H9 (cell line): ENCODE results near the gene EGLN3. TPM values are rescaled to one million over a fixed set of nuclear protein-coding genes. Genes with fewer than 3 reads are reported as not detected.
A peak's percentile ranks its signal among the peaks of the same experiment; 100 is the strongest.

Experiments used
- DNase-seq: peaks from one replicate; pipeline ENCODE4 v3.0.0-alpha.2; 2017
- H2AFZ ChIP-seq: one replicate; pipeline ENCODE4 v1.6.1; 2013; ENCODE audit warnings: mild to moderate bottlenecking, low read length, control low read depth, moderate library complexity
- H2AK5ac ChIP-seq: 2 replicates; pipeline ENCODE4 v1.6.1; 2013; ENCODE audit warnings: low read length, control low read depth, mixed read lengths; ENCODE audit not compliant: insufficient read length
- H2BK120ac ChIP-seq: one replicate; pipeline ENCODE4 v1.6.1; 2013; ENCODE audit warnings: low read depth, mild to moderate bottlenecking, low read length, control low read depth, inconsistent platforms; ENCODE audit not compliant: poor library complexity, severe bottlenecking
- H2BK12ac ChIP-seq: 2 replicates; pipeline ENCODE4 v1.6.1; 2013; ENCODE audit warnings: low read length, control low read depth, mixed read lengths, low read depth; ENCODE audit not compliant: insufficient read length
- H2BK15ac ChIP-seq: 2 replicates; pipeline ENCODE4 v1.6.1; 2013; ENCODE audit warnings: low read depth, low read length, control low read depth
- H2BK20ac ChIP-seq: one replicate; pipeline ENCODE4 v1.6.1; 2013; ENCODE audit warnings: low read depth, mild to moderate bottlenecking, low read length, control low read depth, inconsistent platforms; ENCODE audit not compliant: poor library complexity, severe bottlenecking
- H2BK5ac ChIP-seq: 2 replicates; pipeline ENCODE4 v1.6.1; 2013; ENCODE audit warnings: low read length, control low read depth, mixed read lengths; ENCODE audit not compliant: insufficient read length
- H3K14ac ChIP-seq: 2 replicates; pipeline ENCODE4 v1.6.1; 2013; ENCODE audit warnings: low read length, control low read depth; ENCODE audit not compliant: insufficient read depth
- H3K18ac ChIP-seq: 2 replicates; pipeline ENCODE4 v1.6.1; 2013; ENCODE audit warnings: low read depth, mild to moderate bottlenecking, mixed read lengths, low read length, control low read depth; ENCODE audit not compliant: insufficient read length
- H3K23ac ChIP-seq: 2 replicates; pipeline ENCODE4 v1.6.1; 2013; ENCODE audit warnings: low read length, control low read depth, mixed read lengths, low read depth; ENCODE audit not compliant: insufficient read length
- H3K23me2 ChIP-seq: 2 replicates; pipeline ENCODE4 v1.6.1; 2013; ENCODE audit warnings: low read depth, mild to moderate bottlenecking, mixed read lengths, low read length, control low read depth; ENCODE audit not compliant: insufficient read length, poor library complexity, severe bottlenecking
- H3K27ac ChIP-seq: 2 replicates; pipeline ENCODE4 v1.5.1; 2013; ENCODE audit warnings: low read length, control low read depth, mixed read lengths, low read depth; ENCODE audit not compliant: insufficient read length
- H3K27me3 ChIP-seq: 2 replicates; pipeline ENCODE4 v1.6.1; 2013; ENCODE audit warnings: low read length, control low read depth, inconsistent platforms; ENCODE audit not compliant: insufficient read depth
- H3K4ac ChIP-seq: 2 replicates; pipeline ENCODE4 v1.6.1; 2013; ENCODE audit warnings: low read depth, mild to moderate bottlenecking, control low read depth, inconsistent platforms, low read length, moderate library complexity
- H3K4me1 ChIP-seq: 2 replicates; pipeline ENCODE4 v1.6.1; 2013; ENCODE audit warnings: low read length, control low read depth, inconsistent platforms; ENCODE audit not compliant: insufficient read depth
- H3K4me2 ChIP-seq: 2 replicates; pipeline ENCODE4 v1.6.1; 2013; ENCODE audit warnings: low read length, control low read depth, mixed read lengths; ENCODE audit not compliant: insufficient read length, insufficient read depth
- H3K56ac ChIP-seq: 2 replicates; pipeline ENCODE4 v1.6.1; 2013; ENCODE audit warnings: low read depth, mild to moderate bottlenecking, mixed read lengths, low read length, control low read depth; ENCODE audit not compliant: insufficient read length
- H3K79me1 ChIP-seq: 2 replicates; pipeline ENCODE4 v1.6.1; 2013; ENCODE audit warnings: low read depth, mild to moderate bottlenecking, moderate library complexity, low read length, control low read depth, inconsistent platforms; ENCODE audit not compliant: insufficient read depth, poor library complexity, severe bottlenecking
- H3K79me2 ChIP-seq: 2 replicates; pipeline ENCODE4 v1.6.1; 2013; ENCODE audit warnings: low read length, control low read depth, inconsistent platforms; ENCODE audit not compliant: insufficient read depth
- H3K9ac ChIP-seq: 2 replicates; pipeline ENCODE4 v1.6.1; 2013; ENCODE audit warnings: low read length, control low read depth, mixed read lengths; ENCODE audit not compliant: insufficient read length; ENCODE audit errors: extremely low read depth
- H3K9me3 ChIP-seq: one replicate; pipeline ENCODE4 v1.6.1; 2013; ENCODE audit warnings: low read depth, low read length, inconsistent platforms; ENCODE audit not compliant: control insufficient read depth
- H3T11ph ChIP-seq: one replicate; pipeline ENCODE4 v1.6.1; 2013; ENCODE audit warnings: mild to moderate bottlenecking, low read length, control low read depth, inconsistent platforms
- H4K20me1 ChIP-seq: one replicate; pipeline ENCODE4 v1.6.1; 2013; ENCODE audit not compliant: control insufficient read depth, insufficient read length, insufficient read depth
- H4K5ac ChIP-seq: 2 replicates; pipeline ENCODE4 v1.6.1; 2013; ENCODE audit warnings: low read depth, mild to moderate bottlenecking, mixed read lengths, low read length, control low read depth; ENCODE audit not compliant: insufficient read length
- H4K8ac ChIP-seq: replicated peaks from 2 replicates; pipeline ENCODE4 v1.6.1; 2013; ENCODE audit warnings: low read length, control low read depth, mixed read lengths, low read depth; ENCODE audit not compliant: insufficient read length
- H4K91ac ChIP-seq: 2 replicates; pipeline ENCODE4 v1.6.1; 2013; ENCODE audit warnings: low read depth, mild to moderate bottlenecking, moderate library complexity, mixed read lengths, low read length, control low read depth; ENCODE audit not compliant: insufficient read length
- H3K27ac Mint-ChIP-seq, 3 experiments: 2 replicates in 2 of 3; 3 replicates in 1 of 3; pipeline ENCODE4 v1.8.0; 2020 to 2021; ENCODE audit warnings: mixed read lengths in 3 of 3, mild to moderate bottlenecking in 1 of 3, moderate library complexity in 1 of 3
- H3K27me3 Mint-ChIP-seq: 2 replicates; pipeline ENCODE4 v1.8.0; 2021; ENCODE audit warnings: low read depth, mild to moderate bottlenecking, moderate library complexity, mixed read lengths
- H3K36me3 Mint-ChIP-seq, 3 experiments: 2 replicates in 2 of 3; 3 replicates in 1 of 3; pipeline ENCODE4 v1.8.0; 2020 to 2021; ENCODE audit warnings: low read depth in 3 of 3, mixed read lengths in 3 of 3; ENCODE audit not compliant: insufficient read depth in 1 of 3
- H3K4me1 Mint-ChIP-seq, 2 experiments: 2 replicates each; pipeline ENCODE4 v1.8.0; 2020; ENCODE audit warnings: mixed read lengths in 2 of 2
- H3K4me3 Mint-ChIP-seq, 2 experiments: 2 replicates in 1 of 2; 3 replicates in 1 of 2; pipeline ENCODE4 v1.8.0; 2020 to 2021; ENCODE audit warnings: mild to moderate bottlenecking in 2 of 2, mixed read lengths in 2 of 2, moderate library complexity in 1 of 2
- H3K9me3 Mint-ChIP-seq, 2 experiments: 2 replicates in 1 of 2; 3 replicates in 1 of 2; pipeline ENCODE4 v1.8.0; 2020; ENCODE audit warnings: mild to moderate bottlenecking in 2 of 2, mixed read lengths in 2 of 2, moderate library complexity in 1 of 2
- WGBS: extraction: QIAGEN DNeasy Blood & Tissue Kit; methylation state at CpG from one replicate; pipeline ENCODE4 v1.1.7; 2013; ENCODE audit warnings: missing lambda C conversion rate, low lambda C conversion rate, mixed read lengths; ENCODE audit not compliant: insufficient read length; ENCODE audit errors: extremely low coverage; 5-methylcytosine and 5-hydroxymethylcytosine counted together
- total RNA-seq: library from RNA; stranded (reverse); gene quantifications from 2 replicates; pipeline ENCODE4 v1.2.1, GENCODE V29; 2021
- TF ChIP-seq, protein P1 (sequence below): fragments of 200-600 bp; sonication (generic); conservative IDR thresholded peaks from 3 replicates; pipeline ENCODE4 v1.8.0; 2021; ENCODE audit warnings: antibody characterized with exemption, mild to moderate bottlenecking

Gene EGLN3
- total RNA-seq, 1 experiment from 2014 or later = 19.8 TPM

DNA sequence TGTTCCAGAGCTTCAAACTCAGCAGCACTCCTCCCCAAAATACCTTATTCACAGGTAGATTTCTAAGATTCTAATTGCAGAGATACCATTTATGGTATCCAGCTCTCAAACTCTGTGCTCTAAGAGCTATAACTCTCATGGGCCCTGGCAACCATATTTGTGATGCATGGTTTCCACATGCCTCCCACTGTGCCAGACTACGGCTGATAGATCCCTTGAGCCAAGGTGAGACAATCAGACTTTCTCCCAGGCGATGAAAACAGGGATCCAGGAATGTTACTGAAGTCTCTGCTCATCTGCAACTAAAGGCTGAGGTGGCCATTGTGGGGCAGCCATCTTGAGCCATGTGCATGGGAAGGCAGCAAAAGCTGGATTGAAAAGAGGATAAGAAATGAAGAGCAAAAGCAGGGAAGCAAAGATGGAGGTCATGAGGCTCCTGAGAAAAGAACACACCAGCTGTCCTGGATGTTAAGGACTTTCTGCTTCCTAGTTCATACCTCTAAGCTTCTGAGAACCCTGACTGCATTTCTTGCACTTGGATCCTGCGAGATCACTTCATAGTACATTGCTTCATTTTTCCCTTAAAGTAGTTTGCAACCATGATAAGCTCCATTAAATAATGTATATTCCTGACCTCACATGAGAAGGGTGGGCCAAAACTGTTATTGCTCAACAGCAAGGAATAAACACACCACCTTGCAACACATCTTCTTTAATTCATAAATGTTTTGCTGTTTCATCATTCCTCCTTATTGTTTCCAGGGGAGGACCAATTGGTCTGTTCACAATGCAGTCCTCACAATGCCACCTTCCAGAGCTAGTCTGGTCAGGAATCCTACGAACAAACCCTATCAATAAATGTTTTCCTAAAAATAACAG, 5.4 kb downstream of the EGLN3 start:
- Histone ChIP-seq H3K9me3 (no peaks in the 10 kb centered on the region), H4K91ac (no peak overlapping the region), H2AFZ (no peak overlapping the region), H3K4me1 (0 out of 2 replicates have a peak, but pooled peaks cover 6% of the 10 kb centered on the region), H3K4ac (no peak overlapping the region), H3K79me2 (peaks cover 12% of the 10 kb centered on the region; the same call in 1 of the 2 replicates), H3K27ac (no peak overlapping the region), H2BK15ac (no peak overlapping the region), H3K23ac (no peak overlapping the region), H3K9ac (no peak overlapping the region), H4K5ac (no peak overlapping the region), H2BK5ac (no peak overlapping the region), H3K18ac (no peak overlapping the region), H3K27me3 (peaks cover 4% of the 10 kb centered on the region; the same call in 1 of the 2 replicates), H3K23me2 (peaks cover 19% of the 10 kb centered on the region), H2BK20ac (no peak overlapping the region), H2AK5ac (no peak overlapping the region), H2BK120ac (no peak overlapping the region), H4K20me1 (no peaks in the 10 kb centered on the region), H2BK12ac (no peak overlapping the region), H3K4me2 (no peak overlapping the region), H3K79me1 (no peaks in the 10 kb centered on the region), H3T11ph (no peak overlapping the region), H3K56ac (no peak overlapping the region), H3K14ac (no peak overlapping the region), H4K8ac (no peak overlapping the region)
- Mint-ChIP-seq H3K27ac (peak overlapping the region; percentile 29 to 49 (median 46); a peak in 3 of 7 replicates), H3K27me3 (peaks cover 12% of the 10 kb centered on the region), H3K9me3 (no peaks in the 10 kb centered on the region), H3K36me3 (peaks cover 6 to 29% (median 7%) of the 10 kb centered on the region in 3 experiments; a peak in 5 of 7 replicates), H3K4me3 (no peak overlapping the region; a peak in 1 of 5 replicates), H3K4me1 (peaks cover 62 to 81% of the 10 kb centered on the region in 2 experiments)
- DNase-seq = no peak
- TF ChIP-seq, protein P1, sequence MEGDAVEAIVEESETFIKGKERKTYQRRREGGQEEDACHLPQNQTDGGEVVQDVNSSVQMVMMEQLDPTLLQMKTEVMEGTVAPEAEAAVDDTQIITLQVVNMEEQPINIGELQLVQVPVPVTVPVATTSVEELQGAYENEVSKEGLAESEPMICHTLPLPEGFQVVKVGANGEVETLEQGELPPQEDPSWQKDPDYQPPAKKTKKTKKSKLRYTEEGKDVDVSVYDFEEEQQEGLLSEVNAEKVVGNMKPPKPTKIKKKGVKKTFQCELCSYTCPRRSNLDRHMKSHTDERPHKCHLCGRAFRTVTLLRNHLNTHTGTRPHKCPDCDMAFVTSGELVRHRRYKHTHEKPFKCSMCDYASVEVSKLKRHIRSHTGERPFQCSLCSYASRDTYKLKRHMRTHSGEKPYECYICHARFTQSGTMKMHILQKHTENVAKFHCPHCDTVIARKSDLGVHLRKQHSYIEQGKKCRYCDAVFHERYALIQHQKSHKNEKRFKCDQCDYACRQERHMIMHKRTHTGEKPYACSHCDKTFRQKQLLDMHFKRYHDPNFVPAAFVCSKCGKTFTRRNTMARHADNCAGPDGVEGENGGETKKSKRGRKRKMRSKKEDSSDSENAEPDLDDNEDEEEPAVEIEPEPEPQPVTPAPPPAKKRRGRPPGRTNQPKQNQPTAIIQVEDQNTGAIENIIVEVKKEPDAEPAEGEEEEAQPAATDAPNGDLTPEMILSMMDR = no peak
- no CpG with 5 or more reads among the region's 4 CpGs for WGBS
